ENCODE results near the gene GNG4. TPM values are rescaled to one million over a fixed set of nuclear protein-coding genes. Genes with fewer than 3 reads are reported as not detected.

GNG4 gene
- total and polyA plus RNA-seq, 2 donors (not counting 1 experiment from before 2014, with no cell fraction given): under 0.01 to 0.06 TPM

DNA sequence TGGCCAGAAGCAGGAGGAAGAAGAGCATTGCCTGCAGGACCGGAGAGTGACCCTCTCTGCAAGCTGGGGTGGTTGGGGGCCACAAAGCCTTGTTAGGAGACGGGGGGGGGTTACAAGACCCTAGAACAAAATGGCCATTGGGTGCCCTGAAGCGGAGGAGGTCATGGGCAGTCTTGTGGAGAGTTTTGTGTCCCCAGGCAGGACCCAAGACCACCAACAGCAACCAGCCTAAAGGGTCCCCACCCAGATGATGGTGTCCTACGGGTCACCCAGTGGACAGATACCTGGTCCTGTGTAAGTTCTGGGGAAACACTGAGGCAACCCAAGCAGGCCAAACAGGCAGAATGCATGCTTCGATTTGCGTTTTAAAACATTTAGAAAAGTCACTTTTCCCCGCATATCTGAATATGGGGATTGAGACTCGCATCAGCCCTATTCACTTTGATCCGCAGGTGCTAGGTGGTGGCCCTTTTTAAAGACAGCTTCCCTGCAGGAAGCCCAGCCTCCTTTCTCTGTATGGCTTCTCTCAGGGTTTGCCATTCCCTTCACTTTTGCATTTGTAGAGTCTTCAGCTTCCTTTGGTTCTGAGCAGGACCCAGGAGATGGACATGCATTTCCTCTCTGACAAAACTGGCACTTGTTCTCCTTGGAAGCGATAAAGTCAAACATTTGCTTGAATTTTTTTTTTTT lies 21.1 kb downstream of the GNG4 start:
- Histone ChIP-seq H3K36me3 (ENCODE audit: control insufficient read depth, insufficient read depth, low read length) (no peaks in the 10 kb centered on the region), H3K27me3 (ENCODE audit: control insufficient read depth, insufficient read depth, low read length) (no peaks in the 10 kb centered on the region), H3K4me1 (ENCODE audit: control insufficient read depth, extremely low read depth, insufficient read depth, low read length) (peaks cover 5% of the 10 kb centered on the region), H3K4me3 (replicated peaks in 1 of 4; ENCODE audit: control extremely low read depth in 1 of 4, insufficient read depth in 1 of 4, low read depth in 3 of 4, low read length in 4 of 4) (no peak overlapping the region), H3K79me2 (ENCODE audit: control insufficient read depth, insufficient read depth, low read length) (no peaks in the 10 kb centered on the region), H3K9ac (ENCODE audit: insufficient read depth, low read length) (no peak overlapping the region), H3K27ac (ENCODE audit: insufficient read depth, low read length) (no peak overlapping the region), H2AFZ (ENCODE audit: low read length) (no peak overlapping the region), H3K9me3 (ENCODE audit: control insufficient read depth, insufficient read depth, low read depth, low read length) (no peaks in the 10 kb centered on the region), H3K4me2 (ENCODE audit: extremely low read depth, insufficient read depth, low read length) (no peak overlapping the region), H4K20me1 (ENCODE audit: control insufficient read depth, extremely low read depth, insufficient read depth, low read length) (no peaks in the 10 kb centered on the region)
- TF ChIP-seq CTCF (conservative IDR thresholded peaks at IDR 0.05 in 1 of 2, IDR thresholded peaks at IDR 0.05 in 1 of 2; ENCODE audit: low read depth in 1 of 2, low read length in 2 of 2): no peak
- no peak for DNase-seq (ENCODE audit: low read depth in 2 of 2)

- H2AFZ ChIP-seq (ENCODE audit: low read length): no peak overlapping the region
- H3K36me3 ChIP-seq (ENCODE audit: control insufficient read depth, insufficient read depth, low read length): no peaks in the 10 kb centered on the region
- H3K4me1 ChIP-seq (ENCODE audit: control insufficient read depth, extremely low read depth, insufficient read depth, low read length): no peaks in the 10 kb centered on the region
- TF ChIP-seq CTCF (conservative IDR thresholded peaks at IDR 0.05 in 1 of 2, IDR thresholded peaks at IDR 0.05 in 1 of 2; ENCODE audit: low read depth in 1 of 2, low read length in 2 of 2) (no peak), EZH2 (IDR thresholded peaks at IDR 0.05; ENCODE audit: low read length, missing control alignments) (no peak)
- H3K79me2 ChIP-seq (ENCODE audit: control insufficient read depth, insufficient read depth, low read length): no peaks in the 10 kb centered on the region
- H3K4me2 ChIP-seq (ENCODE audit: extremely low read depth, insufficient read depth, low read length): no peak overlapping the region
- no peaks in the 10 kb centered on the region for H3K27me3 ChIP-seq (ENCODE audit: control insufficient read depth, insufficient read depth, low read length)
- no peak overlapping the region for H3K4me3 ChIP-seq (replicated peaks in 1 of 4; ENCODE audit: control extremely low read depth in 1 of 4, insufficient read depth in 1 of 4, low read depth in 3 of 4, low read length in 4 of 4)
- H4K20me1 ChIP-seq (ENCODE audit: control insufficient read depth, extremely low read depth, insufficient read depth, low read length): no peaks in the 10 kb centered on the region
- DNase-seq (ENCODE audit: low read depth in 2 of 2): no peak
- no peak overlapping the region for H3K9ac ChIP-seq (ENCODE audit: insufficient read depth, low read length)
- H3K27ac ChIP-seq (ENCODE audit: insufficient read depth, low read length): no peak overlapping the region
- no peaks in the 10 kb centered on the region for H3K9me3 ChIP-seq (ENCODE audit: control insufficient read depth, insufficient read depth, low read depth, low read length)
Measured at GRCh38 chr1:235625831-235626230, 23.8 kb downstream of the GNG4 start.

DNA sequence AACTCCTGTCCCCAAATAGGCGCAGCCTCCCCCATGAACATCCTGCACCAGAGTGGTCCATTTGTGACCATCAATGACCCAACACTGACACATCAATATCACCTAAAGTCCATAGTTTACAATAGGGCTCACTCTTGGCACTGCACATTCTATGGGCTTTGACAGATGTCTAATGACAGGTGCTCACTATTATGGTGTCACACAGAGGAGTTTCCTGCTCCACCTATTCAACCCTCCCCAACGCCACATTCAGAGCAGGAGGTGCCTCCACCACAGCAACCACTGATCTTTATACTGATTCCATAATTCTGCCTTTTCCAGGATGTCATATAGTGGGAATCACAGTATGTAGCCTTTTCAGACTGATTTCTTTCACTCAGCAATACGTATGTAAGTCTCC lies 24.2 kb downstream of the GNG4 start:
- Histone ChIP-seq H3K27me3 (ENCODE audit: control insufficient read depth, insufficient read depth, low read length) (no peaks in the 10 kb centered on the region), H3K9ac (ENCODE audit: insufficient read depth, low read length) (no peak overlapping the region), H3K4me2 (ENCODE audit: extremely low read depth, insufficient read depth, low read length) (no peak overlapping the region), H3K9me3 (ENCODE audit: control insufficient read depth, insufficient read depth, low read depth, low read length) (no peaks in the 10 kb centered on the region), H2AFZ (ENCODE audit: low read length) (no peak overlapping the region), H3K36me3 (ENCODE audit: control insufficient read depth, insufficient read depth, low read length) (no peaks in the 10 kb centered on the region), H3K79me2 (ENCODE audit: control insufficient read depth, insufficient read depth, low read length) (no peaks in the 10 kb centered on the region), H4K20me1 (ENCODE audit: control insufficient read depth, extremely low read depth, insufficient read depth, low read length) (no peaks in the 10 kb centered on the region), H3K4me3 (replicated peaks in 1 of 4; ENCODE audit: control extremely low read depth in 1 of 4, insufficient read depth in 1 of 4, low read depth in 3 of 4, low read length in 4 of 4) (no peak overlapping the region), H3K4me1 (ENCODE audit: control insufficient read depth, extremely low read depth, insufficient read depth, low read length) (no peaks in the 10 kb centered on the region), H3K27ac (ENCODE audit: insufficient read depth, low read length) (no peak overlapping the region)
- TF ChIP-seq EZH2 (IDR thresholded peaks at IDR 0.05; ENCODE audit: low read length, missing control alignments): no peak
- TF ChIP-seq CTCF (conservative IDR thresholded peaks at IDR 0.05 in 1 of 2, IDR thresholded peaks at IDR 0.05 in 1 of 2; ENCODE audit: low read depth in 1 of 2, low read length in 2 of 2): no peak
- DNase-seq (ENCODE audit: low read depth in 2 of 2): no peak
